ENCODE measurements around the gene CCDC126. TPM values are rescaled to one million over a fixed set of nuclear protein-coding genes. Genes with fewer than 3 reads are reported as not detected.

CCDC126 gene
- total RNA-seq, 1 experiment from 2014 or later: 11.0 TPM

DNA sequence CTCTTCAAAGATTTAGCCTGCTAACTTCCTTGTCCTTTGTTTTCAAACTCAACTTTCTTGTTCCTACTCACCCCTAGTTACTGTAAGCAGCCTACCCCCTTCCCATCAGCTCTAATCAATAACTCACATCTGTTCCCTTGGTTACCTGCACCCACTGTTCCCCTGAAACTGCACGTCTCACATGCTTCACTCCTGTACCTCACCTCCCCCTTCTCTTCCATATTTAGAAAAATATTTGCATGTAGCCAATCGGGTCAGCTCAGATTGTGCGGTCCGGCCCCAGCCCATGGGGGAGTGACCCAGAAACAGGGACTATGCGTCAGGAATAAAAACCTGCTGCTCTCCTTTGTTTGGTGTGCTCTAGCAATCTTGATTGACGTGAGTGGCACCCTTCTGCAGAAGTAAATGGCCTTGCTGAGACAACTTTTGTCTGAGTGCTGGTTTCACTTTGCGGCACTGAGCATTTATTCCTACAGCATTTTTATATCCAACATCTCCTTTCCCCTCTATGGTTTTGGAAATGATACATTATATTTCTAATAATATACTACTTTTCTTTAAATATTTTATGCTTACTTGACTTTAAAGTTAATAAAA, 61.7 kb downstream of the CCDC126 start:
- CTCF ChIA-PET: no interaction called here
- Mint-ChIP-seq H3K27me3 (ENCODE audit: unreplicated experiment) (no peaks in the 10 kb centered on the region), H3K27ac (ENCODE audit: unreplicated experiment) (no peak overlapping the region), H3K4me3 (ENCODE audit: low read depth, unreplicated experiment) (no peak overlapping the region), H3K4me1 (ENCODE audit: low read depth, unreplicated experiment) (peaks cover 9% of the 10 kb centered on the region), H3K36me3 (ENCODE audit: insufficient read depth, unreplicated experiment) (no peaks in the 10 kb centered on the region), H3K9me3 (ENCODE audit: low read depth, unreplicated experiment) (peaks cover 4% of the 10 kb centered on the region)
- no peak for DNase-seq
- BruUV-seq (replicated peaks): no TSS peak
- TF ChIP-seq CTCF (IDR thresholded peaks at IDR 0.05; ENCODE audit: unreplicated experiment): no peak
- intact Hi-C loops (cut with micrococcal nuclease; ENCODE audit: unreplicated experiment): no loop called here

DNA sequence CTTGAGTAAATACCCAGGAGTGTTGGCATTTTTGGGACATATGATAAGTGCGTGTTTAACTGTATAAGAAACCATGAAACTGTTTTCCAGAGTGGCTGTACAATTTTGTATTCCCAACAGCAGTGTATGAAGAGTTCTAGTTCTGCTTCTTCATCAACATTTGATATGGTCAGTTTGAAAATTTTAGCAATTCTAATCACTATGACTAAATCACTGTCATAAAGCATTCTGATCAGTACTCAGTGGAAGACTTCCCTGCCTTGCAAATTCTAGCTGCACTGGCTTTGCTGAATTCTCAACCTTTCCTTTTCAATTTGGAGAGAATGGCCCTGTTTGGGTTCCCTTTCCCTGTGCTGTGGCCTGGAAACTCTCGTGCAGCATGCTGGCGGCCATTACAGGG, 64.2 kb downstream of the CCDC126 start:
- CTCF ChIA-PET: no interaction called here
- TF ChIP-seq CTCF (IDR thresholded peaks at IDR 0.05; ENCODE audit: unreplicated experiment): no peak
- H3K4me3 Mint-ChIP-seq (ENCODE audit: low read depth, unreplicated experiment): no peak overlapping the region
- intact Hi-C loops (cut with micrococcal nuclease; ENCODE audit: unreplicated experiment): no loop called here
- no peaks in the 10 kb centered on the region for H3K36me3 Mint-ChIP-seq (ENCODE audit: insufficient read depth, unreplicated experiment)
- H3K4me1 Mint-ChIP-seq (ENCODE audit: low read depth, unreplicated experiment): peaks cover 9% of the 10 kb centered on the region
- no TSS peak for BruUV-seq (replicated peaks)
- H3K27me3 Mint-ChIP-seq (ENCODE audit: unreplicated experiment): no peaks in the 10 kb centered on the region
- DNase-seq: no peak
- no peak overlapping the region for H3K27ac Mint-ChIP-seq (ENCODE audit: unreplicated experiment)
- H3K9me3 Mint-ChIP-seq (ENCODE audit: low read depth, unreplicated experiment): peaks cover 3% of the 10 kb centered on the region

GRCh38 chr7:23662124-23662983, 65.2 kb downstream of the CCDC126 start:
- intact Hi-C loops (cut with micrococcal nuclease; ENCODE audit: unreplicated experiment): no loop called here
- Mint-ChIP-seq H3K4me1 (ENCODE audit: low read depth, unreplicated experiment) (no peaks in the 10 kb centered on the region), H3K27me3 (ENCODE audit: unreplicated experiment) (no peaks in the 10 kb centered on the region), H3K9me3 (ENCODE audit: low read depth, unreplicated experiment) (peaks cover 3% of the 10 kb centered on the region), H3K27ac (ENCODE audit: unreplicated experiment) (no peak overlapping the region), H3K4me3 (ENCODE audit: low read depth, unreplicated experiment) (no peak overlapping the region), H3K36me3 (ENCODE audit: insufficient read depth, unreplicated experiment) (no peaks in the 10 kb centered on the region)
- no TSS peak for BruUV-seq (replicated peaks)
- TF ChIP-seq CTCF (IDR thresholded peaks at IDR 0.05; ENCODE audit: unreplicated experiment): no peak
- DNase-seq: no peak
- CTCF ChIA-PET: no interaction called here

DNA sequence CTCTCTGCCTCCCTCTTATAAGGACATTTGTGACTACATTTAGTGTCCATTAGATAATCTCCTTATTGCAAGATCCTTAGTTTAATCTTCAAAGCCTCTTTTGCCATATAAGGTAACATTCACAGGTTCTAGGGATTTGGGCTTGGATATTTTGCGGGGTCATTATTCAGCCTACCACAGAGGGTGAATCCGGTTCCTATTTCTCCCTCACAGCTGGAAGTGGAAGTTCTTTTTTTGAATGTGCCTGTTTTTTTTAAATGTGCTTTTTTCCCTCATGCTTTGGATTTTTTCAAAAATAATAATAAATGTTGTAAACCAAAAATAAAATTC, 65.8 kb downstream of the CCDC126 start:
- no peaks in the 10 kb centered on the region for H3K36me3 Mint-ChIP-seq (ENCODE audit: insufficient read depth, unreplicated experiment)
- H3K4me3 Mint-ChIP-seq (ENCODE audit: low read depth, unreplicated experiment): no peak overlapping the region
- intact Hi-C loops (cut with micrococcal nuclease; ENCODE audit: unreplicated experiment): no loop called here
- H3K27ac Mint-ChIP-seq (ENCODE audit: unreplicated experiment): no peak overlapping the region
- CTCF ChIA-PET: no interaction called here
- peaks cover 3% of the 10 kb centered on the region for H3K9me3 Mint-ChIP-seq (ENCODE audit: low read depth, unreplicated experiment)
- H3K4me1 Mint-ChIP-seq (ENCODE audit: low read depth, unreplicated experiment): no peaks in the 10 kb centered on the region
- no peaks in the 10 kb centered on the region for H3K27me3 Mint-ChIP-seq (ENCODE audit: unreplicated experiment)
- no TSS peak for BruUV-seq (replicated peaks)
- TF ChIP-seq CTCF (IDR thresholded peaks at IDR 0.05; ENCODE audit: unreplicated experiment): no peak
- DNase-seq: no peak
